Subcutaneous abdominal adipose tissue (tissue), 5 donors: ENCODE results near the gene DNAH8.

Experiments
- H3K27ac ChIP-seq: one replicate; pipeline ENCODE4 v1.7.0; 2013; ENCODE audit warnings: low read depth, mild to moderate bottlenecking, inconsistent platforms, low read length, moderate library complexity
- H3K27me3 ChIP-seq, 5 donors: one replicate each; pipeline ENCODE4 v1.7.0; 2013; ENCODE audit warnings: low read length in 5 of 5, inconsistent platforms in 1 of 5; ENCODE audit not compliant: control insufficient read depth in 5 of 5, insufficient read depth in 4 of 5
- H3K36me3 ChIP-seq, 5 donors: one replicate each; pipeline ENCODE4 v1.7.0; 2013; ENCODE audit warnings: low read length in 5 of 5; ENCODE audit not compliant: control insufficient read depth in 5 of 5, insufficient read depth in 5 of 5
- H3K4me1 ChIP-seq, 5 donors: one replicate each; pipeline ENCODE4 v1.7.0; 2013; ENCODE audit warnings: low read length in 5 of 5, mild to moderate bottlenecking in 3 of 5, moderate library complexity in 1 of 5; ENCODE audit not compliant: control insufficient read depth in 5 of 5, insufficient read depth in 5 of 5
- H3K4me3 ChIP-seq, 5 donors: one replicate each; pipeline ENCODE4 v1.7.0; 2013; ENCODE audit warnings: low read length in 5 of 5, low read depth in 1 of 5
- H3K9ac ChIP-seq, 5 donors: one replicate each; pipeline ENCODE4 v1.7.0; 2013; ENCODE audit warnings: low read length in 5 of 5, mild to moderate bottlenecking in 4 of 5, moderate library complexity in 3 of 5
- H3K9me3 ChIP-seq, 5 donors: one replicate each; pipeline ENCODE4 v1.7.0; 2013; ENCODE audit warnings: low read length in 5 of 5; ENCODE audit not compliant: control insufficient read depth in 5 of 5
- donor health status: healthy.
- donor health status: healthy.
- donor health status: healthy.
- donor health status: healthy.
- donor health status: healthy.

Gene DNAH8

GRCh38 chr6:39062014-39062740 is 347.1 kb downstream of the DNAH8 start:
- Histone ChIP-seq H3K9ac (no peak overlapping the region), H3K4me1 (peaks cover 0 to 5% (median 0%) of the 10 kb centered on the region in 5 donors), H3K27ac (no peak overlapping the region), H3K27me3 (peaks cover 15 to 42% (median 28%) of the 10 kb centered on the region in 5 donors), H3K4me3 (no peak overlapping the region), H3K9me3 (no peaks in the 10 kb centered on the region), H3K36me3 (no peaks in the 10 kb centered on the region)

GRCh38 chr6:39063526-39063925 is 348.4 kb downstream of the DNAH8 start:
- no peaks in the 10 kb centered on the region for H3K36me3 ChIP-seq
- H3K4me3 ChIP-seq: no peak overlapping the region
- no peaks in the 10 kb centered on the region for H3K9me3 ChIP-seq
- H3K27ac ChIP-seq: no peak overlapping the region
- peaks cover 0 to 5% (median 0%) of the 10 kb centered on the region in 5 donors for H3K4me1 ChIP-seq
- H3K9ac ChIP-seq: no peak overlapping the region
- H3K27me3 ChIP-seq: peaks cover 10 to 34% (median 25%) of the 10 kb centered on the region in 5 donors

GRCh38 chr6:39065561-39065960 is 350.4 kb downstream of the DNAH8 start:
- Histone ChIP-seq H3K9me3 (no peaks in the 10 kb centered on the region), H3K36me3 (no peaks in the 10 kb centered on the region), H3K27me3 (peaks cover 7 to 17% (median 14%) of the 10 kb centered on the region in 5 donors), H3K4me1 (peaks cover 0 to 5% (median 0%) of the 10 kb centered on the region in 5 donors), H3K4me3 (no peak overlapping the region), H3K27ac (no peak overlapping the region), H3K9ac (no peak overlapping the region)

GRCh38 chr6:39068391-39068790 is 353.3 kb downstream of the DNAH8 start:
- H3K4me1 ChIP-seq: no peaks in the 10 kb centered on the region
- no peak overlapping the region for H3K9ac ChIP-seq
- H3K36me3 ChIP-seq: no peaks in the 10 kb centered on the region
- H3K9me3 ChIP-seq: no peaks in the 10 kb centered on the region
- H3K4me3 ChIP-seq: no peak overlapping the region
- no peak overlapping the region for H3K27ac ChIP-seq
- peaks cover 3 to 17% (median 11%) of the 10 kb centered on the region in 5 donors for H3K27me3 ChIP-seq

- Histone ChIP-seq H3K9me3 (no peaks in the 10 kb centered on the region), H3K4me3 (no peak overlapping the region), H3K36me3 (no peaks in the 10 kb centered on the region), H3K4me1 (no peaks in the 10 kb centered on the region), H3K9ac (no peak overlapping the region), H3K27me3 (peaks cover 0 to 12% (median 0%) of the 10 kb centered on the region in 5 donors), H3K27ac (no peak overlapping the region)
Measured at GRCh38 chr6:39072830-39073229, 357.7 kb downstream of the DNAH8 start.

GRCh38 chr6:39073471-39074355 is 358.6 kb downstream of the DNAH8 start:
- no peaks in the 10 kb centered on the region for H3K9me3 ChIP-seq
- no peak overlapping the region for H3K27ac ChIP-seq
- H3K4me1 ChIP-seq: no peaks in the 10 kb centered on the region
- no peak overlapping the region for H3K4me3 ChIP-seq
- no peak overlapping the region for H3K9ac ChIP-seq
- peaks cover 0 to 12% (median 0%) of the 10 kb centered on the region in 5 donors for H3K27me3 ChIP-seq
- H3K36me3 ChIP-seq: no peaks in the 10 kb centered on the region

- Histone ChIP-seq H3K27me3 (peaks cover 0 to 12% (median 0%) of the 10 kb centered on the region in 5 donors), H3K4me1 (no peaks in the 10 kb centered on the region), H3K9ac (no peak overlapping the region)
Measured at GRCh38 chr6:39074486-39074885, 359.4 kb downstream of the DNAH8 start.

GRCh38 chr6:39075010-39075686 is 360.0 kb downstream of the DNAH8 start:
- Histone ChIP-seq H3K36me3 (no peaks in the 10 kb centered on the region), H3K4me3 (no peak overlapping the region), H3K9ac (no peak overlapping the region), H3K27ac (no peak overlapping the region), H3K9me3 (no peaks in the 10 kb centered on the region), H3K27me3 (peaks cover 0 to 12% (median 0%) of the 10 kb centered on the region in 5 donors), H3K4me1 (no peaks in the 10 kb centered on the region)

More at GRCh38 chr6:39074486-39074885, 359.4 kb downstream of the DNAH8 start:
- Histone ChIP-seq H3K9me3 (no peaks in the 10 kb centered on the region), H3K4me3 (no peak overlapping the region), H3K36me3 (no peaks in the 10 kb centered on the region), H3K27ac (no peak overlapping the region)

GRCh38 chr6:39075807-39076622 is 360.9 kb downstream of the DNAH8 start:
- H3K36me3 ChIP-seq: no peaks in the 10 kb centered on the region
- H3K9ac ChIP-seq: no peak overlapping the region
- H3K27ac ChIP-seq: no peak overlapping the region
- H3K9me3 ChIP-seq: no peaks in the 10 kb centered on the region
- no peak overlapping the region for H3K4me3 ChIP-seq
- H3K27me3 ChIP-seq: peaks cover 0 to 12% (median 0%) of the 10 kb centered on the region in 5 donors
- H3K4me1 ChIP-seq: no peaks in the 10 kb centered on the region
